ENCODE data around the gene SLC25A47. TPM values are rescaled to one million over a fixed set of nuclear protein-coding genes. Genes with fewer than 3 reads are reported as not detected.

Gene SLC25A47
- total and polyA plus RNA-seq, 2 donors (not counting 3 experiments of a cell fraction or from before 2014, with no cell fraction given) = not detected

GRCh38 chr14:100375963-100376735 is 53.0 kb downstream of the SLC25A47 start, which contains the start of gene WDR25:
Gene WDR25, plus strand, starts transcription at chr14:100376485.
- ChIA-PET POLR2A (interaction anchor here (0.9 to 1.5 kb wide), 6 partner anchors 9 to 68 kb away, joined by 3 to 18 read pairs (median 5); no protein-coding TSS in a partner anchor), CTCF (interaction anchor here (0.9 to 2.6 kb wide), 7 partner anchors 8 to 270 kb away, joined by 4 to 17 read pairs (median 14); no protein-coding TSS in a partner anchor)
- Histone ChIP-seq H3K36me3 (ENCODE audit: control insufficient read depth in 2 of 2, extremely low read depth in 1 of 2, insufficient read depth in 2 of 2, low read length in 2 of 2) (no peaks in the 10 kb centered on the region), H3K4me2 (ENCODE audit: insufficient read depth, low read length) (peak within 1 kb of the TSS; percentile 99), H4K20me1 (replicated peaks; ENCODE audit: control insufficient read depth, extremely low read depth, insufficient read depth, low read length) (no peaks in the 10 kb centered on the region), H3K9me1 (replicated peaks; ENCODE audit: control insufficient read depth, extremely low read depth, insufficient read depth, low read length) (no peaks in the 10 kb centered on the region), H3K4me1 (ENCODE audit: control insufficient read depth, extremely low read depth, insufficient read depth, low read length) (peaks cover 29% of the 10 kb centered on the region), H3K27me3 (ENCODE audit: control insufficient read depth in 2 of 2, insufficient read depth in 2 of 2, low read length in 2 of 2) (no peaks in the 10 kb centered on the region), H3K4me3 (replicated peaks in 1 of 3; ENCODE audit: insufficient read depth in 1 of 3, low read depth in 1 of 3, low read length in 3 of 3) (peak within 1 kb of the TSS; percentile 62 to 94 (median 64)), H3K27ac (ENCODE audit: insufficient read depth, low read depth, low read length) (peak within 1 kb of the TSS; percentile 88), H3K9ac (replicated peaks; ENCODE audit: extremely low read depth, insufficient read depth, low read length) (peak within 1 kb of the TSS; percentile 95), H3K9me3 (replicated peaks; ENCODE audit: control insufficient read depth, insufficient read depth, low read length) (no peaks in the 10 kb centered on the region), H2AFZ (ENCODE audit: low read depth, low read length) (peak within 1 kb of the TSS; percentile 73), H3K79me2 (ENCODE audit: control insufficient read depth, insufficient read depth, low read length) (peaks cover 12% of the 10 kb centered on the region)
- intact Hi-C loops (cut with micrococcal nuclease) = loop anchor here (1.0 to 2.0 kb wide), 7 partner anchors 16 to 393 kb away; partner anchors contain the start of gene SLC25A29
- dilution Hi-C loops (cut with MboI; ENCODE audit: extremely low pct_ligation_motif_present, low sequenced_read_pairs) = no loop called here
- DNase-seq (ENCODE audit: low read depth, low spot score) = peak; percentile 98
- FAIRE-seq = peak; percentile 78
- peak; percentile 58 for TF ChIP-seq POLR2A (IDR thresholded peaks at IDR 0.05; ENCODE audit: low read depth, low read length)
- peak; percentile 88 for TF ChIP-seq POLR2AphosphoS5 (IDR thresholded peaks at IDR 0.05; ENCODE audit: insufficient read depth, low read depth, low read length)
- no peak for TF ChIP-seq EZH2 (IDR thresholded peaks at IDR 0.05; ENCODE audit: borderline replicate concordance, low read depth, low read length, severe bottlenecking)
- no peak for TF ChIP-seq MYC (IDR thresholded peaks at IDR 0.05; ENCODE audit: low read depth, low read length)
- BruUV-seq (replicated peaks) = no TSS peak

- intact Hi-C loops (cut with micrococcal nuclease) = loop anchor here (1.0 to 2.0 kb wide), 6 partner anchors 70 to 394 kb away; partner anchors contain the start of gene SLC25A29
- Histone ChIP-seq H3K4me2 (ENCODE audit: insufficient read depth, low read length) (peak overlapping the region; percentile 75), H3K4me3 (replicated peaks in 1 of 3; ENCODE audit: insufficient read depth in 1 of 3, low read depth in 1 of 3, low read length in 3 of 3) (peak overlapping the region; percentile 62 to 83 (median 64)), H3K27ac (ENCODE audit: insufficient read depth, low read depth, low read length) (peak overlapping the region; percentile 88), H3K79me2 (ENCODE audit: control insufficient read depth, insufficient read depth, low read length) (peaks cover 12% of the 10 kb centered on the region), H4K20me1 (replicated peaks; ENCODE audit: control insufficient read depth, extremely low read depth, insufficient read depth, low read length) (no peaks in the 10 kb centered on the region), H2AFZ (ENCODE audit: low read depth, low read length) (peak overlapping the region; percentile 60), H3K9ac (replicated peaks; ENCODE audit: extremely low read depth, insufficient read depth, low read length) (peak overlapping the region; percentile 87), H3K27me3 (ENCODE audit: control insufficient read depth in 2 of 2, insufficient read depth in 2 of 2, low read length in 2 of 2) (no peaks in the 10 kb centered on the region), H3K4me1 (ENCODE audit: control insufficient read depth, extremely low read depth, insufficient read depth, low read length) (peaks cover 29% of the 10 kb centered on the region), H3K9me1 (replicated peaks; ENCODE audit: control insufficient read depth, extremely low read depth, insufficient read depth, low read length) (no peaks in the 10 kb centered on the region), H3K36me3 (ENCODE audit: control insufficient read depth in 2 of 2, extremely low read depth in 1 of 2, insufficient read depth in 2 of 2, low read length in 2 of 2) (no peaks in the 10 kb centered on the region), H3K9me3 (replicated peaks; ENCODE audit: control insufficient read depth, insufficient read depth, low read length) (no peaks in the 10 kb centered on the region)
- BruUV-seq (replicated peaks) = TSS peak; percentile 66
- no peak for FAIRE-seq
- TF ChIP-seq CTCF (IDR thresholded peaks at IDR 0.05; ENCODE audit: extremely low read depth in 1 of 2, insufficient read depth in 1 of 2, low read depth in 1 of 2, low read length in 2 of 2) (no peak), GATA2 (IDR thresholded peaks at IDR 0.05; ENCODE audit: insufficient read depth, insufficient read length, low read depth, low read length) (no peak), MAX (IDR thresholded peaks at IDR 0.05; ENCODE audit: insufficient read depth, insufficient read length) (no peak), POLR2A (IDR thresholded peaks at IDR 0.05; ENCODE audit: low read depth, low read length) (no peak), MYC (IDR thresholded peaks at IDR 0.05; ENCODE audit: low read depth, low read length) (no peak), JUN (IDR thresholded peaks at IDR 0.05; ENCODE audit: borderline replicate concordance, insufficient read depth, insufficient read length, low read depth) (no peak), FOS (IDR thresholded peaks at IDR 0.05; ENCODE audit: borderline replicate concordance, insufficient read depth, low read length) (no peak), EZH2 (IDR thresholded peaks at IDR 0.05; ENCODE audit: borderline replicate concordance, low read depth, low read length, severe bottlenecking) (no peak), POLR2AphosphoS5 (IDR thresholded peaks at IDR 0.05; ENCODE audit: insufficient read depth, low read depth, low read length) (no peak)
- ChIA-PET POLR2A (no interaction called here), CTCF (interaction anchor here (0.8 to 2.6 kb wide), 11 partner anchors 8 to 162 kb away, joined by 3 to 17 read pairs (median 6); no protein-coding TSS in a partner anchor)
- dilution Hi-C loops (cut with MboI; ENCODE audit: extremely low pct_ligation_motif_present, low sequenced_read_pairs) = no loop called here
- DNase-seq (ENCODE audit: low read depth, low spot score) = no peak
These were observed 53.6 kb downstream of the SLC25A47 start for GRCh38 chr14:100376751-100377171.
